ENCODE data around the gene BEND5.

BEND5 gene

DNA sequence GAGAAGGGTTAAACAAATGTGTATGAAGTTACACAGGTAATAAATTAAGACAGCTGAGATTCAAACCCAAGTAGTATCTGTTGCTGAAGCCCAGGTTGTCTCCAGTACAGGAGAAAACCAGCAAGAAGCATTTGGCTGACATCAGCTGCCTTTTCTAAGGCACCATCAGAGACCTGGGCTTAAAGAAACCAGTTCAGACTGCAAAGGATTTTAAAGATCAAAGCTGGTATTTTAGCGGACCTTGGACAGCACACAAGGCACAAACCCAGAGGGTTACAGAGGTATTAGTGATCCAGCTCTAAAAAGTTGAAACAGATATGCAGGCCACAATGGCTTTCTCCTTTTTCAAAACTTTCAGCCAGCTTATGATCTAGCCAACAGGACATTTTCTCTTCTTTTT lies 23.4 kb downstream of the BEND5 start:
- DNase-seq (ENCODE audit: low spot score): no peak
- H3K4me3 Mint-ChIP-seq: no peak overlapping the region
- peaks cover 6% of the 10 kb centered on the region for H3K4me1 Mint-ChIP-seq (ENCODE audit: low read depth)
- peaks cover 6% of the 10 kb centered on the region for H3K36me3 Mint-ChIP-seq (ENCODE audit: low read depth)
- H3K9me3 Mint-ChIP-seq: no peaks in the 10 kb centered on the region
- H3K27me3 Mint-ChIP-seq (ENCODE audit: low read depth): no peaks in the 10 kb centered on the region
- H3K27ac Mint-ChIP-seq: no peak overlapping the region

DNA sequence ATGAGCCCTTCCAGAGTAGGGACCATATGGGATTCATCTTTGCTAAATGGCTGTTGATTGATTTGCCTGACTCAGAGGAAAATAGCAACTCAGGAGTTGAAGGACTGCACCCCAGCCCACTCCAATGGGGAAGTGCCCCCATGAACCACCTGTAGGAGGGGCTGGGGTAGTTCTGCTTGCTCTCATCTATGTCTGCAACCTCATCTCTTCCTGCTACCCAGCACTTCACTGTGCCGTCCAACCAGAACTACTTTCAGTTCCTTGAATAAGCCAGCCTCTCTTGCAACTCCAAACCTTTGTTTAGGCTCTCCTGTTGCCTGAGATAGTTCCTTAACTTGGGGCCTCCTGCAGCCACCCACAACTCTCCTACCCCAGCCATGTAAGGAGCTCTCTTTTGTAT lies 26.6 kb downstream of the BEND5 start:
- H3K27ac Mint-ChIP-seq: no peak overlapping the region
- no peaks in the 10 kb centered on the region for H3K36me3 Mint-ChIP-seq (ENCODE audit: low read depth)
- H3K4me3 Mint-ChIP-seq: no peak overlapping the region
- no peaks in the 10 kb centered on the region for H3K27me3 Mint-ChIP-seq (ENCODE audit: low read depth)
- H3K9me3 Mint-ChIP-seq: no peaks in the 10 kb centered on the region
- no peak for DNase-seq (ENCODE audit: low spot score)
- H3K4me1 Mint-ChIP-seq (ENCODE audit: low read depth): no peaks in the 10 kb centered on the region

DNA sequence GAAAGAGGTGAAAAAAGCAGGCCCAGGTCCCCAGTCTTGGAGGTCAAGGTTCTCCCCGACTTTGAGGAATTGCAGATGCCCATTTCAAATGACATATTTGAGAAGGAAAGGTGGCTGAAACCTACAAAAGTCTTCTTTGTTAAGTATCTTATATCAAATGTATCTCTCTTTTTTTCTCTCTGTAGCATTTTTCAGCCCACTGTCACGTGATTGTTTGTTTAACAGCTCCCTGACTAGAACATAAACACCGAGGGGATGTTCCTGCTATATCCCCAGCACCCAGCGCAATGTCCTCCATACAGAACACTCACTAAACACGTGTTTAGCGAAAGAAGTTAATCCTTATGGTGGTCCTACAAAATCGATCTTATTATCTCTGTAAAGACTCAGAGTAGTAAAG lies 27.6 kb downstream of the BEND5 start:
- DNase-seq (ENCODE audit: low spot score): no peak
- Mint-ChIP-seq H3K4me3 (no peak overlapping the region), H3K36me3 (ENCODE audit: low read depth) (no peaks in the 10 kb centered on the region), H3K27ac (no peak overlapping the region), H3K9me3 (no peaks in the 10 kb centered on the region), H3K4me1 (ENCODE audit: low read depth) (no peaks in the 10 kb centered on the region), H3K27me3 (ENCODE audit: low read depth) (no peaks in the 10 kb centered on the region)

DNA sequence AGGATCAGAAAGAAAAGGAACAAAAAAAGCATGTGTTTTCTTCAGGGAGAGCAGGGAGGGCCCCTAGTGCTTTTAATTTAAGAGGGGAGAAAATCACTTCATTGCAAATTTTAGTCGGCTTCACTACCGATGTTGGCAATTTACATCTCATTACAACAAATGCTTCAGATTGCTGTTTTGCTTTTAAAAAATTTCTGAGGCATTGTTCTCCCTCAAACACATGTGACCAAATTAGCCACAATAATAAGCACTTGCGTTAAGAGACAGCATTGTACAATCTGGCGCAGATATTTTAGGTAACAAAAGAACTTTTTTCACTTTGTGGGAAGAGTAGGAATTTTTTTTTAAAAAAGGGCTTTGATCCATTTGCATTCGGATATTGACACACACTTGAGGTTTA lies 29.8 kb downstream of the BEND5 start:
- H3K36me3 Mint-ChIP-seq (ENCODE audit: low read depth): no peaks in the 10 kb centered on the region
- H3K4me1 Mint-ChIP-seq (ENCODE audit: low read depth): no peaks in the 10 kb centered on the region
- H3K9me3 Mint-ChIP-seq: no peaks in the 10 kb centered on the region
- no peak overlapping the region for H3K27ac Mint-ChIP-seq
- no peak for DNase-seq (ENCODE audit: low spot score)
- no peaks in the 10 kb centered on the region for H3K27me3 Mint-ChIP-seq (ENCODE audit: low read depth)
- no peak overlapping the region for H3K4me3 Mint-ChIP-seq

DNA sequence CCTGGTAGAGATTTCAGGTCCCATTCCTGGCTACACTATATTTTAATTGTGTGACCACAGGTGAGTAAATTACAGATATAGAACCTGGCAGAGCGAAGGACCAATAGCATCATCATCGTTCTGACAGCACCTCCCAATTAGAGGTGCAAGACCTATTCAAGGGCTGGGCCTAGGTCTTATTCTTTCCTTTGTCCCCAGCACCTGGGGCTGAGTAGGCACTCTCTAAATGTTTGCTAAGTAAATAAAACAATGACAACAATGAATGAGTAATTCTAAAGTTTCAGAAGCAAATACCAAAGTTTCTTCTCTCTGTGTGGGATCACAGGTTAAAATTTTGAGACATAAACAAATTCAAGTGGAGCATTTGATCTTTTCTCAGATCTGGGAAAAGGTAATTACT lies 32.7 kb downstream of the BEND5 start:
- Mint-ChIP-seq H3K9me3 (no peaks in the 10 kb centered on the region), H3K4me3 (no peak overlapping the region), H3K36me3 (ENCODE audit: low read depth) (peaks cover 3% of the 10 kb centered on the region), H3K27ac (no peak overlapping the region), H3K4me1 (ENCODE audit: low read depth) (no peaks in the 10 kb centered on the region), H3K27me3 (ENCODE audit: low read depth) (no peaks in the 10 kb centered on the region)
- DNase-seq (ENCODE audit: low spot score): no peak

DNA sequence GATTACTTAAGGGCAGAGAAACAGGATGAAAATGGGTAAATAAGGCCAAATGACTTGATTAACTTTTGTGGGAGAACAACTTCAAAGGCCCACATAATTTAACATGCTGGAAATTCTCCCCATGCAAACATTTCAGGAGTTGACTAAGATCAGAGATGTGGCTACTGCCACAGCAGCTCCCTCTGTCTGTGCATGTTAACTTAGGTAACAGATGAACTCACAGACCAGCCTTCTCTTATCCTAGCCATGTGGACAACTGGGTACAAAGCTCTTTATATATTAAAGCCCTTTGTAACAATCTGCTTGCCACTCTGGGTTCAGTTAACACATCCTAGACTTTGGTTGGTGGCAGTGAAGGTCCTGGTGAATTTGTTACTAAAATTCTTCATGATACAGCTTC lies 33.2 kb downstream of the BEND5 start:
- no peak overlapping the region for H3K27ac Mint-ChIP-seq
- no peaks in the 10 kb centered on the region for H3K9me3 Mint-ChIP-seq
- H3K4me1 Mint-ChIP-seq (ENCODE audit: low read depth): no peaks in the 10 kb centered on the region
- H3K4me3 Mint-ChIP-seq: no peak overlapping the region
- no peak for DNase-seq (ENCODE audit: low spot score)
- no peaks in the 10 kb centered on the region for H3K27me3 Mint-ChIP-seq (ENCODE audit: low read depth)
- peaks cover 3% of the 10 kb centered on the region for H3K36me3 Mint-ChIP-seq (ENCODE audit: low read depth)

DNA sequence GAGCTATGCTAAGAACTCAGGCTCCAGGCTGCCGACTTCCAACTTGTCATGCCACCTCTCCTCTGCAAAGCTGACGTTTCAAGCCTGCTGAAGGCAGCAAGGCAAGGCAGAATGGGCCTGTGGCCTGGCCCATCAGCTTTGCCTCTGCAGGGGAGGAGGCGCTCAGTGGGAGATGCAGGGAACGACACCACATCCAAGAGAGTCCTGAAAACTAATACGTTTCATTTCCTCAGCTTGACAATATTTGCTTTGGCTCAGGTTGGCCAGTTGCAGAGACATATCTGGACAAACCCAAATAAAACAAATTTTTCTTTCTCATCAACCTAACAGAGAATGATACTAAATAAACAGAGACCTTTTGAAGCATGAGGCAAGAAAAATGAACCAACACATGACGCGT lies 35.3 kb downstream of the BEND5 start:
- Mint-ChIP-seq H3K27ac (no peak overlapping the region), H3K4me1 (ENCODE audit: low read depth) (no peaks in the 10 kb centered on the region), H3K36me3 (ENCODE audit: low read depth) (peaks cover 3% of the 10 kb centered on the region), H3K9me3 (no peaks in the 10 kb centered on the region), H3K4me3 (no peak overlapping the region), H3K27me3 (ENCODE audit: low read depth) (no peaks in the 10 kb centered on the region)
- DNase-seq (ENCODE audit: low spot score): no peak

DNA sequence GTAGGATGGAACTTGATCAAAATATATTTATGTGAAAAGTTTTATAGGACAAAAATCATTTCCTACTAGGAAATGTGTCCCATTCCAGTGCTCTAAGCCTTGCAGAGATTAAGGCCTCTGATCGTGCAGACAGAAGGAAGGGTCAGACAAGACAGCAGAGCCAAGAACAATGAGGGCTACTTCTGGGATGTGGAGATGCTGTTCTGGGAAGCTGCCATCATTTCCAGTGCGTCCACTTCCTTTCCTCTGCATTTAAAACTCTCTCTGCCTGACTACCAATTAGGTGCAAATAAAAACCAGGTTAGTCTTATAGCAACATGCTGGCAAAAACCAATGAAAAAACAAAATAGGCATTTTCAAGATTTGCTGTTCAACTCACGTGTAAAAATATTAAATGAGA lies 36.1 kb downstream of the BEND5 start:
- H3K9me3 Mint-ChIP-seq: no peaks in the 10 kb centered on the region
- H3K27me3 Mint-ChIP-seq (ENCODE audit: low read depth): no peaks in the 10 kb centered on the region
- H3K36me3 Mint-ChIP-seq (ENCODE audit: low read depth): peaks cover 3% of the 10 kb centered on the region
- no peak for DNase-seq (ENCODE audit: low spot score)
- H3K4me3 Mint-ChIP-seq: no peak overlapping the region
- no peaks in the 10 kb centered on the region for H3K4me1 Mint-ChIP-seq (ENCODE audit: low read depth)
- no peak overlapping the region for H3K27ac Mint-ChIP-seq

DNA sequence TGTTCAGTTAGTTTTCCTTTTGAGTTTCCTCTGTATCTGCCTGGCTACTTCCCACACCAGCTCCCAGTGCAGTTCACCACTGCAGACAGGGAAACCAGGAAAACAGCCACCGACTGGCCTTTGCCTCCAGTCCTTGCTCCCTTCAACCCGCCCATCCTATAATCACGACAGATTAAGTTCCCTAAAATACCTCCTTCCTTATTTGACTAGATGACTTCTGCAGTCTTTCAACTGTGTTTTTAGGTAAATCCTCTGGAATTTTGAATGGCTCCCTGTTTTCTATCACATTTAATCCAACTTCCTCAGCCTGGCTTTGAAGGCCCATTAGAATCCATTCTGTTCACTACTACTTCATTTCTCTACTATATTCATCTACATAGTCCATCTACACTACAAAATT lies 37.6 kb downstream of the BEND5 start:
- Mint-ChIP-seq H3K27ac (no peak overlapping the region), H3K36me3 (ENCODE audit: low read depth) (peaks cover 8% of the 10 kb centered on the region), H3K4me1 (ENCODE audit: low read depth) (no peaks in the 10 kb centered on the region), H3K9me3 (no peaks in the 10 kb centered on the region), H3K27me3 (ENCODE audit: low read depth) (no peaks in the 10 kb centered on the region), H3K4me3 (no peak overlapping the region)
- no peak for DNase-seq (ENCODE audit: low spot score)

DNA sequence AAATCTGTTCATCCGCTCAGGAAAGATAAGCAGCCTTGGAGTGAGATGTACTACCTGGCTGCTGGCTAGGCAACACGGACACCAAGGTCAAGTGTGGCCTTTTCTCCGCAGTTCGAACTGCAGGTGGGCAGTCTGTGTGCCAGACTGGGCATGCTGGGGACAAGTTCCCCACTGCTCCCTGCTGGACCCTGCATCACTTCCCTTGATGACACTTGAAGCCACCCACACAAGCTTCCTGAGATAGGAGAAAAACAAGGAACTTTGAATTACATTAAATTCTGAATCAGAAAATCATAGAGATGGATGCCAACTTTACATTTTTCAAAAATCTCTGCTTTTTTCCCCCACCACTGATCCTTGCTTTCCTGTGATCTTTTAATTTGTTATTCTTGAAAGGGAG lies 38.3 kb downstream of the BEND5 start:
- no peaks in the 10 kb centered on the region for H3K27me3 Mint-ChIP-seq (ENCODE audit: low read depth)
- no peak for DNase-seq (ENCODE audit: low spot score)
- H3K36me3 Mint-ChIP-seq (ENCODE audit: low read depth): peaks cover 8% of the 10 kb centered on the region
- no peaks in the 10 kb centered on the region for H3K9me3 Mint-ChIP-seq
- no peak overlapping the region for H3K4me3 Mint-ChIP-seq
- no peak overlapping the region for H3K27ac Mint-ChIP-seq
- H3K4me1 Mint-ChIP-seq (ENCODE audit: low read depth): no peaks in the 10 kb centered on the region

DNA sequence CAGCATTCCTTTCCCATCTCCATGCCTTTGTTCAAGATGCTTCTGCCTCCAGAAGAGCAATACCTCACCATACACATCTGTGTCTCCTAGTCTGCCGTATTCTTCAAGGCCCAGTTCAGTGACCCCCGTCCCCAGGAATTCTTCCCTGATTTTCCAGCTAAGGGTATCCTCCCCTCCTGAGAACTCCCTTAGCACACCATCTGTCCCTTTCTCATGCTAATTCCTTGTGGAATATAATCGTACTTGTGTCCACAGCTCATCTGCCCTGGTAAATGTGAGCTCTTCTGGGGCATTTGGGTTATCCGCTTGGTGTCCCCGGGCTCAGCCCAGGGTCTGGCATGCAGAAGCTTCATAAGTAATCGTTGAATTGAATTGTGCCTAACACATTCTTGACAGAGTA lies 40.9 kb downstream of the BEND5 start:
- Mint-ChIP-seq H3K4me3 (no peak overlapping the region), H3K9me3 (no peaks in the 10 kb centered on the region), H3K27me3 (ENCODE audit: low read depth) (no peaks in the 10 kb centered on the region), H3K4me1 (ENCODE audit: low read depth) (no peaks in the 10 kb centered on the region), H3K36me3 (ENCODE audit: low read depth) (peaks cover 8% of the 10 kb centered on the region), H3K27ac (no peak overlapping the region)
- no peak for DNase-seq (ENCODE audit: low spot score)

DNA sequence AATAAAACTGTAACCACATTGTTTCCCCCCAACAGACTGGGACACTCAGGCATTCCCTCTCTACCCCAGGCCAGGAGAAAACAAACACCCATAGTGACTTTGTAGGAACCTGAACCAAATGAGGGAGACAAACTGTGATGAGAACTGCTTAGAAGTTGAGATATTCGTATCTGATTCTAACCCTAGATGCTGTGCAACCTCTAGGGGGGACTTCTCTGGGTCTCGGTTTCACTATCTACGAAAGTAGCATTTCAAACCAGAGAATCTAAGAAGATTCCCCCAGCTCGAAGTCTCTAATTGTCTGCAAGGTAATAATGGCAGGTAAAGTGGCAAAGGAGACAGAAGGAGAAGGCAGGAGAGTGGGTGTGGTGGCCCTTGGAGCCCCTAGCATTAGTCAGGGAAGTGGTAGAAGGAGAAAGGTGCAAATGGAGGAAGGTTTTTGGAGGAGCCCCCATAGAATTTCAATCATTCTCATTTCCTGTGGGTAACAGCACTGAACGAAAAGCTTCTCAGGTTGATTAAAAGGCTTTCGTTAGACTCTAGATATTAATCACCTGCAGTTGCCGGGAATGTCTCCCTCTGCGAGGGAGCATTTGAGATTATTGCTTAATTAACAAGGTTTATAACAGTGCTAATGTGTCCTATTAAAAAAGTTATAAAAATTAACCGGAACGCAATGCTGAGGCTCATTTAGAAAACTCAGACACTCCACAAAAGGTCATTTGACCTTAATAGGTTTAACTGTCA lies 46.4 kb downstream of the BEND5 start:
- no peak overlapping the region for H3K27ac Mint-ChIP-seq
- H3K4me1 Mint-ChIP-seq (ENCODE audit: low read depth): no peaks in the 10 kb centered on the region
- H3K36me3 Mint-ChIP-seq (ENCODE audit: low read depth): peaks cover 5% of the 10 kb centered on the region
- H3K9me3 Mint-ChIP-seq: no peaks in the 10 kb centered on the region
- no peaks in the 10 kb centered on the region for H3K27me3 Mint-ChIP-seq (ENCODE audit: low read depth)
- no peak for DNase-seq (ENCODE audit: low spot score)
- H3K4me3 Mint-ChIP-seq: no peak overlapping the region

DNA sequence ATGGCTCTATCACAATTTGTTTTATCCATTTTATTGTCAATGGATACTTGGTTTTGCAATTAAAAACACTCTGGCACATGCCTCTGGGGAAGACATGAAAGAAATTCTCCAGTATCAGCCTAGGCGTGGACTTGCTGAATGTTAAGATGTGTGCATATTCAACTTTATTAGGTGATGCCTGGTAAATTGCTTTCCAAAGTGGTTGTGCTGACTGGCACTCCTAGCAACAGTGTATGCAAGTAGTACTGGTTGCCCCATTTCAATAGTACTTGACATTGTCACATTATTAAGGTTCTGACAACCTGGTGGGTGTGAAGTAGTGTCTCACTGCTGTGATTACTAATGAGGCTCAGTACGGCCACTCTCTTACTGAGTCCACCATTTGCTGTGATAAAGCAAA lies 48.1 kb downstream of the BEND5 start:
- Mint-ChIP-seq H3K4me1 (ENCODE audit: low read depth) (no peaks in the 10 kb centered on the region), H3K27me3 (ENCODE audit: low read depth) (no peaks in the 10 kb centered on the region), H3K27ac (no peak overlapping the region), H3K9me3 (no peaks in the 10 kb centered on the region), H3K36me3 (ENCODE audit: low read depth) (no peaks in the 10 kb centered on the region), H3K4me3 (no peak overlapping the region)
- DNase-seq (ENCODE audit: low spot score): no peak

DNA sequence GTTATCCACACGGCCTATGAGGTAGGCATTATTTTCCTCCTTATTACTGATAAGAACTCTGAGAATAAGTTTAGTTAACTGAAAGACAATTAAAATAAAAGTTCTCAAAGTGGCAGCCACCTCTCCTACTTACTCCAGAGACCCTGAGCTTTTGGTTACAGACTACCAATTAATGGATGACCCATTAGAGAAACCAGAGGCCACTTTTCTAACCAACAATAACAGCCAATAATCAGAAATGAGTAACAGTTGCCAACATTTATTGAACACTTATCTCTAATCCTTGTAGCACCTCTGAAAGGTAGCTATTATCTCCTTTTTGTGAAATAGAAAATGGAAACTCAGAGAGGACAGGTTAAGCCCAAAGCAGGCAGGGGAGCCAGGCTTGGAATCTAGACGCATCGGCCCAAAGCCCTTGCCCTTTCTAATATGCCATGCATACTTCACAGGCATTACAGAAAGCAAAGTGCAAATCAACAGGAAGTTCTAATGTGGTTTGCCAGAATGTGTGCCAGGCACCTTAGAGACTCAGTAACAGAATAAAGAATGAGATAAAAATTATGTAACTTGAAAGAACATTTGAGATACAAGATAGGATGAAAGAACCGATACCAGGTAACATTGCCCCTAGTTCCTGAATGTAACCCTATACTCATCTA lies 50.0 kb downstream of the BEND5 start:
- no peaks in the 10 kb centered on the region for H3K27me3 Mint-ChIP-seq (ENCODE audit: low read depth)
- no peak overlapping the region for H3K27ac Mint-ChIP-seq
- no peak overlapping the region for H3K4me3 Mint-ChIP-seq
- H3K36me3 Mint-ChIP-seq (ENCODE audit: low read depth): no peaks in the 10 kb centered on the region
- no peak for DNase-seq (ENCODE audit: low spot score)
- H3K4me1 Mint-ChIP-seq (ENCODE audit: low read depth): no peaks in the 10 kb centered on the region
- no peaks in the 10 kb centered on the region for H3K9me3 Mint-ChIP-seq

DNA sequence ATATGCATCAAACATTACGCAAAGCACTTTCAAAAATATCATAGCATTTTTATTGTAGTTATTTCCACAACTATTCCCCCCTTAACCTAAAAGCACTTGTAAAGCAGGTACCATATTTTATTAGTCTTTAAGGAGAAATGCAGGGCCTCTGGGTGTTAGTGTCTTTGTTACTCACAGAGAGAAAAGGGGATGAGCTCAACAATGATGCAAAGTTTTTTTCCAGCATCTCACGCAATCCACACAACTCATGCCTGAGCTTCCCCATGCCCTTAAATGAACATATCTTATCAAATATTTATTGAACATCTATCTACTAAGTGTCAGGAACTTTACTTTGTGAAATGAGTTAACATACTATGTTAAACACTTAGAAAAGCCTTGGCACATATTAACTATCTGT lies 50.6 kb downstream of the BEND5 start:
- Mint-ChIP-seq H3K4me3 (no peak overlapping the region), H3K36me3 (ENCODE audit: low read depth) (no peaks in the 10 kb centered on the region), H3K27ac (no peak overlapping the region), H3K4me1 (ENCODE audit: low read depth) (no peaks in the 10 kb centered on the region), H3K9me3 (no peaks in the 10 kb centered on the region), H3K27me3 (ENCODE audit: low read depth) (no peaks in the 10 kb centered on the region)
- no peak for DNase-seq (ENCODE audit: low spot score)

All from T-helper 2 cell treated with Interferon-gamma antibody and Interleukin-4, amounts not matched to agents 5 μg/mL and 100 μg/mL, for 36 hours (primary cell).